NCI-H2196 (cell line): ENCODE results near the gene WNT8A.

Experiments used
- DNase-seq: peaks from one replicate; lab custom pipeline; 2025; ENCODE audit not compliant: unreplicated experiment; lab: John Stamatoyannopoulos, UW

Gene WNT8A

GRCh38 chr5:138082033-138082432 lies 1.8 kb upstream of the WNT8A start:
- DNase-seq = no peak

DNA sequence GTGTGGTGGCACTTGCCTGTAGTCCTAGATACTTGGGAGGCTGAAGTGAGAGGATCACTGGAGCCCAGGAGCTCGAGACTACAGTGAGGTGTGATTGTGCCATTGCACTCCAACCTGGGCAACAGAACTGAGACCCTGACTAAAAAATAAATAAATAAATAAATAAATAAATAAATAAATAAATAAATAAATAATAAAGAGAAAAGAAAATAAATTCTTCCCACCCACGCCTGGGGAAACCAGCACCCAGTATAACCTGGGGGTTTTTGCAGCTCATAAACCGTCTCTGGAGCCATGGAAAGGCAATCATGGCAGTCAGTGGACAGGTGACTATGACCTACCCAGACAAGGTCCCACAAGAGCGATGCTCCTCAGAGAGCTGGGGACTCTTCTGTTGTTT lies 7.9 kb downstream of the WNT8A start:
- DNase-seq = no peak

DNA sequence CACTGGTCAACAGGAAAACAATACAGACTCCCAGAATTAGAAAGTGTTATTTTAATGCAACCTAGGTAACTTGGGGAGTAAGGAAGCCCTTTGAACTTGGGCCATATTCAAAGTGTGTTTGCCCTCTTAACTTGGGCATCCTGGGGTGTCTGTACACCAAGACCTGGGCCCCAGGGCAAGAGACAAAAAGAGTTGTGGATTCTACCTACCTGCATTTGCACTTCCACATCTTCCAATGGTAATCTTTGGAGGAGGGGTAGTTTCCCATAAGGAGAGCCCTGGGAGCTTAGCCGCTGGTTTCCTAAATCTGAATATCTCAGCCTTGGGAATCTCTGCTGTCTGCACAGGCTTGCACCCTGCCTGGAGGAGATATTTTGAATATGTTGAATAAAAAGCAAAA lies 8.5 kb downstream of the WNT8A start:
- no peak for DNase-seq

GRCh38 chr5:138093036-138093435 lies 9.2 kb downstream of the WNT8A start:
- DNase-seq = no peak

DNA sequence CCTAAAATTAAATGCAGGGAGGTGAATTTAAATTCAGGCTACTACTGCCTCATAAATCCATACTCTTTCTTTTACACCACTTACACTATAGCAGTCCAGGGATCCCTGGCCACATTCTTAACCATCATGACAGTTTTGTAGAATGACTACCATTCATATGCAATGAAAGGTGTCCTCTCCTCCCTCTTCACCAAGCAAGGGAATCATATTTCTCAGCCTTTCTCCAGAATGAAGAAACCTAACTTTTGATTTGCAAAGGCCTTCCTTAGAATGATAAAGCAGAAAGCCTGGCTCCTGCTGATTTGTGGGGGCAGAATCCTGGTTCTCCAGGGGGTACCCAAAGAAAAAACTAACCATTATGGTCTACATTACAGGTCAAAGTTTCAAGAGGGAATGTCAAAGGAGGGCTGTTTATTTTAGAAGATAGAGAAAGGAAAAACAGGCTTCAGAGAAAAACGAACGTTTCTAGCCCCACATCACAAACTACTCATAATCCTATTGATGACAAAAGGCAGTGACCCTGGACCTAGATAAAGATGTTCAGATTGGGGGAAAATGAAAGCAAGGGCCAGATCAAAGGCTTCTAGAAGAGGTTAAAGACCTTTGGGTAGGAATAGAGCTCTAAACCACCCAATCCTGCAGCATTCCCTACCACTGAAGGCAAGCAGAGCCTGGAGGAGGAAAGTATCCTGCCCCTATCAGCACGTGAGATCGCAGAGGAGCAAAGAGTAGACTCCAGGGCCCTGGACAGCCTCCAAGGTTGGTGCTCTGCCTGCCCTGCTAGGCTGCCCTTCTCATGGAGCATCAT lies 11.5 kb downstream of the WNT8A start:
- DNase-seq = no peak

- DNase-seq = no peak
These were observed 12.5 kb downstream of the WNT8A start for GRCh38 chr5:138096363-138096762.

DNA sequence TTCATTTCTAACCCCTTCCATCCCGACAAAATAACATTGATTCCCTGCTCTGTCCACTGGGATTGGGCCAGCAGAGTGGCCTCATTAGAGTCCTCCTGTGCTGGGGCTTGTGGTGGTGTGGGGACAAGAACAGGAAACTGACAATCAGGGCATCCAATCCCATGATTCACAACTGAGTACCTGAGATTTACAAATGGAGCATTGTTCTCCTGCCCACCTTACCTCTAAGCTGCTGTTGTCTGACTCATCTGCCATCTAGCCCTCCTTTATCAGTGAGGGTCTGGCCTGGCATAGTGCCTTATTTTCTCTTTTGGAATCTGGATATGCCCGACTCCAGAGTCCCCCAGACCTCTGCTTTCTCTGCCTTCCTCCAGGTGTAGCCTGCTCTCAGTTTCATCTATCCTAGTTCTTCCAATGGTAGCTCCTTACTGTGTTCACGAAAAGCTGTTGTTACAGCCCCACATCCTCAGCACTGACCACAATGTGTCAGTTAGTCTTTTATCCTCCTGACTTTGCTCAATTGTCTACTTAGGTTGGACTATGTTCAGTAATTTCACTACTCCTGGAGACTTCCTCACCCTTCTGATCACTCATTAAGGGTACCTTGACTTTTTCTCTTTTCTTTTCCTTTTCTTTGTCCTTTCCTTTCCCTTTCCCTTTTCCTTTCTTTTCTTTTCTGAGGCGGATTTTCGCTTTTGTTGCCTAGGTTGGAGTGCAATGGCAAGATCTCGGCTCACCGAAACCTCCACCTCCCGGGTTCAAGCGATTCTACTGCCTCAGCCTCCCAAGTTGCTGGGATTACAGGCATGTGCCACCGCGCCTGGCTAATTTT lies 13.4 kb downstream of the WNT8A start:
- DNase-seq = no peak

DNA sequence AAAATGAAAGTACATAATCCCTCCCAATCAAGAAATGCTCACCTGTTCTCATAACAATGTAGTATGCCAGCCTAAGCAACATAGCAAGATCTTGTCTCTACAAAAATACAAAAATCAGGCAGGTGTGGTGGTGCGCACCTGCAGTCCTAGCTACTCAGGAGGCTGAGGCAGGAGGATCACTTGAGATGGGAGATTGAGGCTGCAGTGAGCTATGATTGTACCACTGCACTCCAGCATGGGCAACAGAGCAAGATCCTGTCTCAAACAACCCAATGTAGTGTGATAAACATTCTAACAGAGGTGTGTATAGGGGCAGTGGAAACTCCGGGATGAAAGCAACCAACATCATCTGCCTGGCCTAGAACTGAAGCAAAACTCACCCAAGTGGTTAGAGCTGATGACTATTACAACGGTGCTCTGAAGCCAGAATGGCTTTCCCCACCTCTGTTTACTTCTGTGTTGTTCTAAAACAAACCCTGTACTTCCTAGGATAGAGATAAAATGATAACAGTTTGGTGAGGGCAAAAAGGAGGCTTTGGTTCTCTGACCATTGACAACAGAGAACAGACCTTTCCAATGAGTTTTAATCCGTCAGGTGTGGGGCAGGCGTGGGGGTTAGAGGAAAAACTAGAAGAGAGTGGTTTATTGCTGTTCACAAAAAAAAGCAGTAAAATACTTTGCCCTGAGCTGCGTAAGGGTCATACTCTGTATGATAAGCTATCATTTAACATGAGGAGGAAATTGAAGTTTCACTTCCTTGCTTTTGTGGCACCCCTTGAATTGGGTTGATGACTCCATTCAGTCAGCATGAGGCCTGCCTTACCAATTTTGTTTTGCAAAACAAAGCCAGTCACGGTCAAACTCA lies 18.9 kb downstream of the WNT8A start:
- no peak for DNase-seq

GRCh38 chr5:138103319-138103637 lies 19.4 kb downstream of the WNT8A start:
- no peak for DNase-seq

DNA sequence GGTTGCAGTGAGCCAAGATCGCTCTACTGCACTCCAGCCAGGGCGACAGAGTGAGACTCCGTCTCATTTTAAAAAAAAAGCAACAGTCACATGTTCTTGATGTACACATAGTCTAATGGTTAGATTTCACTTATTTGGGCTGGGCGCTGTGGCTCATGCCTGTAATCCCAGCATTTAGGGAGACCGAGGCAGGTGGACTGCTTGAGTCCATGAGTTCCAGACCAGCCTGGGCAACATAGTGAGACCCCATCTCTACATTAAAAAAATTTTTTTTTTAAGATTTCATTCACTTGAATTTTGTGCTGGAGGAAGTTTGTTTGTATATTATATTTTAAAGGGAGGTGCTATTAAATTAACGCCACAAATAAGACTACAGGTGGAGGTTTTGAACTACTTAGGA lies 21.9 kb downstream of the WNT8A start:
- DNase-seq = no peak

- DNase-seq = no peak
These were observed 23.4 kb downstream of the WNT8A start for GRCh38 chr5:138107213-138107612.

- DNase-seq = no peak
These were observed 25.8 kb downstream of the WNT8A start for GRCh38 chr5:138109463-138110265.

GRCh38 chr5:138110266-138110963 lies 26.6 kb downstream of the WNT8A start:
- no peak for DNase-seq

DNA sequence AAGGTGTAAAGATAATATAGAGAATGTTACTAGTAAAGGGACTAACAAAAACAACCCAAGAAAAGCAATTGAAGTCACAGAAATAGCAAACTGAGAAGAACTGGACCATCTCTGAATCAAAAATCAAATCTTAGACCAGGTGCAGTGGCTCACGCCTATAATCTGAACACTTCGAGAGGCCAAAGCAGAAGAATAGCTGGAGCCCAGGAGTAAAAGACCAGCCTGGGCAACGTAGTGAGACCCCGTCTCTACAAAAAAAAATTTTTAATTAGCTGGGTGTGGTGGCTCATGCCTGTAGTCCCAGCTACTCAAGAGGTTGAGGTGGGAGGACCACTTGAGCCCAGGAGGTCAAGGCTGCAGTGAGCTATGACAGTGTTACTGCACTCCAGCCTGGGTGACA lies 27.3 kb downstream of the WNT8A start:
- DNase-seq = no peak

GRCh38 chr5:138111937-138112336 lies 28.1 kb downstream of the WNT8A start:
- no peak for DNase-seq

GRCh38 chr5:138115254-138115653 lies 31.4 kb downstream of the WNT8A start:
- no peak for DNase-seq

- no peak for DNase-seq
These were observed 44.5 kb downstream of the WNT8A start for GRCh38 chr5:138128334-138128733.

GRCh38 chr5:138129347-138129746 lies 45.5 kb downstream of the WNT8A start:
- DNase-seq = no peak

DNA sequence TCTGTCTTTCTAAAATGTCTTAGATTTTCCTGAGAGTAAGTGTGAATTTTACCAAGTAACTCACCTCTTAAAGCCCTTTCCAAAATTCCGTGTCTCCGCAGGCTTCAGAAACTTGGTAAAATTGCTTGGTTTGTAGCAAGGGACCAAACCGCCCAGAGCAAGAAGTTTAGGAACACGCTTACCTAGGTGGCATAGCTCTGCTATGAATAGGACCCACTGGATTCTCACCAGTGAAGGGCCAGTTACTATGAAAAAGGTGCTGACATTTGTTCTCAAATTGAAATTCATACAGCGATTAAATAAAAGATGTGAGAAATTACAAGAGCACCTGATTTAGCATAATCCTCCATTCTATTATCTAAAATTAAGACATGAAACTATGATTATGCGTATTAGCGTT lies 48.7 kb downstream of the WNT8A start:
- no peak for DNase-seq
